Peyer's patch (tissue), 4 donors: ENCODE results near the gene MYO1B.

ENCODE experiments used
- CTCF ChIP-seq, 6 experiments: fragments of 450-650 bp in 4 of 6; fragments of 200-600 bp in 2 of 6; sonication (generic) in 1 of 6; IDR thresholded peaks; one replicate each; pipeline ENCODE4 v1.5.1; 2017 to 2019; ENCODE audit warnings: antibody characterized with exemption in 6 of 6, mild to moderate bottlenecking in 3 of 6, moderate library complexity in 1 of 6
- POLR2A ChIP-seq, 2 donors: fragments of 450-650 bp; IDR thresholded peaks; one replicate each; pipeline ENCODE4 v1.5.1; 2017; ENCODE audit warnings: antibody characterized with exemption in 2 of 2, mild to moderate bottlenecking in 2 of 2, moderate library complexity in 2 of 2

DNA sequence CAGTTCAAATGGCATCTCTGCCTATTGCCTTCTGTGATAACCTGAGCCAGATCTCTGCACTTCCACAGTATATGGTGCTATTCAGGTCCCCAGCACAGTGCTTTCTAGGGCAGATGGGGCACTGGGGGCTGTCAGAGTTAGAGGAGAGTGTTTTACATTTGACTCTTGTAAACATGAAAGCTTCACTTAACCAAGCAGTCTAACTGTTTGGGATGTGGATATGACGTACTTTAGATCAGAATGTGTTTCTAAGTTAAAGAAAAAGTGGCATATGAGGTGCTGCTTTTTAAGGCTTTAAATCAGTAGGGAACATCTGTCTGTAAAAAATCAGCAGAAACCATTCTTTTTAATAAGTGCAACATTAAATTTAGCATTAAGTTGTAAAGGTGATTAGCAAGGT, 75.7 kb downstream of the MYO1B start:
- no peak for TF ChIP-seq POLR2A (IDR thresholded peaks at IDR 0.05)
- TF ChIP-seq CTCF (IDR thresholded peaks at IDR 0.05), result no peak
